Activated CD4-positive, alpha-beta T cell treated with anti-CD3 and anti-CD28 coated beads for 24 hours (primary cell): ENCODE results near the gene C4orf50.
A peak's percentile ranks its signal among the peaks of the same experiment; 100 is the strongest.
"Not testable (repeated sequence)": the region's sequence is repeated elsewhere in the genome, so short reads cannot be mapped to it uniquely, and the experiment has no call there.

Source experiments
- DNase-seq, 2 donors: peaks; one replicate each; pipeline ENCODE4 v3.0.0-alpha.2; 2020; ENCODE audit warnings: low read depth in 2 of 2

Gene C4orf50

GRCh38 chr4:6017030-6017429 lies 1.2 kb downstream of the C4orf50 start:
- DNase-seq, result no peak

DNA sequence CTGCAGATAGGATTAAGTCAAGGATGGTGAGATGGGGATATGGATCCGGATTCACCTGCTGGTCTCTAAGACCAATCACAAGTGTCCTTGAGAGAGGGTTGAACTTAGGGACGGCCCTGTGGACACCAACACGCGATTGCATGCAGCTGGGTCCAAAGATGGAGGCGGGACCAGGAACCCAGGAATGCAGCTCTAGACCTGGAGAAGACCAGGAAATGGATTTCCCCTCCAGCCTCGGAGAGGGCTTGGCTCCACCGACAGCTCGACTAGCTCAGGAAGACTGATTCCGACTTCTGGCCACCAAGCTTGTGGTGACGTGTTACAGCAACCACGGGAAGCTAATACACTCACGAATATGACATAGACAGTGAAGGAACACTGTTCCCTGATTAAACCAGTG lies 4.7 kb downstream of the C4orf50 start:
- no peak for DNase-seq

DNA sequence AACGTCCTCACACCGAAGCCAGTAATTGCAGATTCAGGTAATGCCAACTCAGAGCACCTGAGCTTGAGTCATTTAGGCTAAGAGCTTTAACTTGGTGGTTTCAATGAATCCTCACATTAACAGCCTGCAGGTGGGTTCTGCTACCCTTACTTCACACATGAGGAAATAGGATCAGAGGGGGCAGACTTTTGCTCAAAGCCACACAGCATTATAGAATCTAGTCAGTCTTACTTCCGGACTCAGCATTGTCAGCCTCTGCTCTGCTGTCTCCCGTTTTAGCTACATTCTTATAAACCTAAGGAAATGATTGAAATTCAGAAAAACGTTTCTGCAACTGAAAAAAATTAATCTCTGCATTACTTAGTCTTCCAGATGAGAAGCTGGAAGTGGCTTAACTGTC lies 6.0 kb downstream of the C4orf50 start:
- no peak for DNase-seq

DNA sequence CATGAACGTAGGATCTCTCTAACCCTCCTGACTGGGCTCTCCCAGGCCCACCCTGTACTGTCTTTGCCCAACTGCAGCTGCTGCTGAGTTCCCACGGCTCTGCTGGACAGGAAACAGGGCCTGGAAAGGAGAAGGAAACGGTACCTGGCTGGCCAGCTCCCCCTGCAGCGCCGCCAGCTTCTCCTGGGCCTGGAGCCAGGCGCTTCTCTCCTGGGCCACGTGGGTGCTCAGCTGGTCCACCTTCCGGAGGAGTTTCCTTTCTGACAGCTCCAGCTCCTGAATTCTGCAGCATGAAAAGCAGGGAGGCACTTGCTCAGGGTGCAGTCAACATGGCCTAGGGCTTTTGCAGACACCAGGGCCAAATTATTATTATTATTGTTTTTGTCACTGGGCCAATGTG lies 6.5 kb downstream of the C4orf50 start:
- no peak for DNase-seq

DNA sequence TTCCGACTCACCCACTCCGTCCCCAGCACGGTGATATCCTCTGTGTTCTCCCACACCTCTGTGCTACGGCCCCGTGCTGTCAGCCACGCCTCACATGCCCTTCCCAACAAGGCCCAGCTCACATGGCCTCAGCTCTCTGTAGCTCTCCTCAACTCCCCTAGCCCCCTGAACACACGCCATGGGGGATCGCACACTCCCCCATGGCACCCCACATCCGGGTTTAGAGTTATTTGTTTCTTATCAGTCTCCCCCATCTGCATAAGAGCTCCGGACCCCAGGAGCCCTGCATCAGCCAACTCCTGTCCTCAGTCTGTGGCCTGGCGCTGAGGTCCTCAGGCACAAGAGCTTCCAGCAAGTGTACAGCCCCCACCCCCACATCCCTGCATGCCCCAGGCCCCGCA lies 7.0 kb downstream of the C4orf50 start:
- no peak for DNase-seq

DNA sequence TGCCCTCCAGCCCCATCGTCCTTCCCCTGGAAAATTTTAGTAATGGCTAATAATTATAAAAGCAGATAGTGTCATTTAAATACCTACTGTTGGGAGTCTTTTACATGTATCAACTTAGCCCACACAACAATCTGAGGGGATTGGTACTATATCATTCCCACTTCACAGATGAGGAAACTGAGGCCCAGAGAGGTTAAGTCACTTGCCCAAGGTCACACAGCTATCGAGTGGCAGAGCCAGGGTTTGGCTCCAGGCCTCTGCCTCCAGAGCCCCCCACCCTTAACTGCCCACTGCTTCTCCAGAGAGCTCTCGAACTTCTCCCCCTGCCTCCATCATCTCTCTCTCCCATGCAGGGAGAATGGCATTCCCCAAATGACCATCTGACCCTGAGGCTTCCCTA lies 7.4 kb downstream of the C4orf50 start:
- no peak for DNase-seq

DNA sequence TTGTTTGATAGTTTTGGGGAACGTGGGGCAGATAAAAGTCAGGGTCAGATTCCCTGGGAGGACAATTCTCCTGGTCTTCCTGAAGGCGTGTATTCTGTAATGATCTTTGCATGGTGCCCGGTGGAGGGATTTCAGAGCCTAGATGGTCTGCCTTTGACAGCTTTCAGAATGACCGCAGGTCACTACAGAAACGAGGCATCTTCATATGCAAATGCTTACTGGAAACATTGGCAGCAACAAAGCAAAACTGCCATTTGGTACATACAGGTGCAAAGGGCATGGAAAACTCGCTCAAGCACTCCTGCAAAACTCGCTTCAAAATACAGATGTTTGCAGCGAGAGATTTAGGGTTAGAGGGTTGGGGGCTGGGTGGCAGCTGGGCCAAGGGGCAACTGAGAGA lies 8.8 kb downstream of the C4orf50 start:
- DNase-seq, result no peak

GRCh38 chr4:6008766-6009385 lies 9.4 kb downstream of the C4orf50 start:
- DNase-seq, result no peak

GRCh38 chr4:6008092-6008551 lies 10.1 kb downstream of the C4orf50 start:
- no peak for DNase-seq

DNA sequence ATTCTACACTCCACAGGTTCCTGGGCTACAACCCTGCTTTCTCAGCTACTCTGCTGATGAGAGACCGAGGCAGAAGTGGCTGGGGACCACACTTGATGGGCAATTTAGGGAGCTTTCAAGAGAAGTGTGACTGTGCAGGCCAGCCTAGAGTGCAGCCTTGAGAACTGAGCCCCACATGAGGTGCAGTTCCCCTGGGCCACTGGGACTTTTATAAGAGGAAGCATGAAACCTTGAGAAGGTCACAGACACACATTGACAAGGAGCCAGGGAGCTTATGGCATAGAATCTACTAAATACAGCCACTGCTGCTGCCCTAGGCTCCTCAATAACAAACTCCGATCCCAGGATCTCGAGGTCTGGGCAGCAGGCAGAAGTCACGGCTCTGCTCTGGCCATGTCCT lies 13.1 kb downstream of the C4orf50 start:
- DNase-seq, result no peak

- DNase-seq, result not testable (repeated sequence)
Observed at GRCh38 chr4:6003485-6003884, 14.7 kb downstream of the C4orf50 start.

DNA sequence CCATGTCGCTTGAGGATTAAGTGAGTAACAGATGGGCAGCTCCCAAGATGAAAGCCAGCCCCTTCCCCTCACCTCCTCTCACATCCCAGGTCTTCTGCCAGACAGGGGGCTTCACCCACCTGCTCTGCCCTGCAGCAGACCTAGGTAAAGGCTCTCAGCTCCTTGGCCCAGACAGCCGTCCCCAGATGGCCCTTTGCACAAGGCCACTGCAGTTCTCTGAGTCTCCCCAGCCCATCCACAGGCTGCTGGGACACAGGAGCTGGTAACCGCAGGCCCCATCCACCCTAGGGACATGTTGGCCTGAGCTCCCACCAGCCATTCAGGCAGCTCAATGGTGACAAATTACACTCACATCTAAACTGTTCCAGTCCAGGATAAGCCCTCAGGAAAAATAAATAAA lies 15.3 kb downstream of the C4orf50 start:
- no peak for DNase-seq

GRCh38 chr4:6002492-6002833 lies 15.8 kb downstream of the C4orf50 start:
- DNase-seq, result no peak

GRCh38 chr4:6001680-6002491 lies 16.3 kb downstream of the C4orf50 start:
- no peak for DNase-seq

DNA sequence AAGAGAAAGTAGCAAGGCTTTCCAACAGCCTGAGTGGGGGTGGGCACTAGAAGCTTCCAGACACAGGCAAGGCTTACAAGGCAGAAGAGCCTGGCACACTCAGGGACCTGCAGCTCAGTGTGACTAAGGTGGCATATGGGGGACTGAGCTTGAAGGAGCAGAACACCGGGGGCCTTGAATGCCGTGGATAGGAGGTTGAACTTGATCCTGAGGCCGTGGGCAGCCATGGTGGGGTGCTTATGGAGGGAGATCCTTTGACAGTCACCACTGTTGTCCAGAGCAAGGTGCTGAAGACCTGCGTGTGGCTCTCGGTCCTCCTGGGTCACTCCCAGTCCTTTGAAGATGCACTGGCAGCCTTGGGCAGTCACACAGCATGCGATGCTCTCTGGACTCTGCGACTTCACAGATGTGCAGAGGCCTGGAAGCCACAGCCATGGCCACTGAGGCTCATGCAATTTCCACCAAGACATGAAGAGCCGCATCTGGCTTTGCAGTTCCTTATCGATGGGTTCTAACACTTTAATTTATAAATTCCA lies 18.3 kb downstream of the C4orf50 start:
- no peak for DNase-seq

GRCh38 chr4:5999356-5999755 lies 18.9 kb downstream of the C4orf50 start:
- no peak for DNase-seq

DNA sequence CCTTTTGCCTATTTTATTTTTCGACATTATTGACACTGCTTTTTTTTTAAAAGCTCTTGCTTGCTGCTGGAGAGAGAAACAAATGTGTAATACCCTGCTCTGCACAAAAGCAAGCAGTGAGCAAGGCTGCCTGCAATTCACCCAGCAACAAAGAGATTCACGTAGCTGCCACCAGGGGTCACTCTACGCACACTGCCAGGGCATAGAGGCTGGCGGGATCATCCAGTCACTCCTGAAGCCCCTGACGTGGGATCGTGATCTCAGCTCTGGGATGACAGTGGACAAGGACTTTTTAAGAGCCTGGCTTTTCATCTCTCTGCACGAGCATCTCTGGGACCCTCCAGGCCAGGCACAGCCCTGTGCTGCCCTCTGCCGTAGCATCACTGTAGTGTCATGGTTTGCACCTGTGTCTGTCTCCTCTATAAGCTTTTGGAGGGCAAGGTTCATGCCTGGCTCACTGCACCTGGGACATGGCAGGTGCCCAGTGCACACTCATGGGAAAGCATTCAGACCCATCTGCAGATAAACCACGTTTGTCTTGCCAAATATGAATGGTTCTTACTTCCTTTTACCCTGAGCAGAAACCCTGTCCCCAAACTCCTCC lies 19.8 kb downstream of the C4orf50 start:
- DNase-seq, result peak; percentile 6 to 20

GRCh38 chr4:5996641-5997040 lies 21.6 kb downstream of the C4orf50 start:
- DNase-seq, result no peak

DNA sequence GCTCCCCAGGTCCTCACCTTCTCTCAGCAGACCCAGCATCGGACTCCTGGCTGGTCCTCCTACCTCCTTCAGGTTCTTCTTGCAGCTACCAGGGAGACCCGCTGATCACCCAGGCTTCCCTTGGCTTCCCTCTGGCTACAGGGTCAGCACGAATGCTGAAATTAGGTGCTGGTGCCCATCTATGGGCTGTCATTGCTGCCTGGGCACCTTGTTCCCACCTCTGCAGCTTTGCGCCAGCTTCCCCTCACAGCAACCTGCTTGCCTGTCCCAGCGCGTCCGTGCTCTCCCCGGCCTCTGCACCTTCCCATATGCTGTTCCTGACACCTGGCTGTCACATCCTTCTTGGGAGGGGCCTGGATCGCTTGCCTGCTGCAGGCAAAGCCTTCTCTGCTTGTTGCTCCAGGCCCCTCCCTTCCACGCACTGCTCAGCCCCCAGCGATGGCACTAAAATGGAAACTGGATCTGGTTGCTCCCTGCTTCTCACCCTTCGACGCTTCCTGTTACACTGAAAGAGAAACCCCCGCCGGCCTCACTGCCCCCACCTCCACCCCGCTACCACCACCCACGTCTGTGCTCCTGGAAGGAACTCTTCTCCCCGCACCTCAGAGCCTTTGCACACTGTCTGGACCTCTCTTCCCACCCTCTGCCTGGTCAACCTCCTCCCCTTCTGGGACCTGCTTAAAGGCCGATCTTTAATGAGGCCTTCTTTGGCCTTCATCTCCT lies 22.2 kb downstream of the C4orf50 start:
- no peak for DNase-seq

DNA sequence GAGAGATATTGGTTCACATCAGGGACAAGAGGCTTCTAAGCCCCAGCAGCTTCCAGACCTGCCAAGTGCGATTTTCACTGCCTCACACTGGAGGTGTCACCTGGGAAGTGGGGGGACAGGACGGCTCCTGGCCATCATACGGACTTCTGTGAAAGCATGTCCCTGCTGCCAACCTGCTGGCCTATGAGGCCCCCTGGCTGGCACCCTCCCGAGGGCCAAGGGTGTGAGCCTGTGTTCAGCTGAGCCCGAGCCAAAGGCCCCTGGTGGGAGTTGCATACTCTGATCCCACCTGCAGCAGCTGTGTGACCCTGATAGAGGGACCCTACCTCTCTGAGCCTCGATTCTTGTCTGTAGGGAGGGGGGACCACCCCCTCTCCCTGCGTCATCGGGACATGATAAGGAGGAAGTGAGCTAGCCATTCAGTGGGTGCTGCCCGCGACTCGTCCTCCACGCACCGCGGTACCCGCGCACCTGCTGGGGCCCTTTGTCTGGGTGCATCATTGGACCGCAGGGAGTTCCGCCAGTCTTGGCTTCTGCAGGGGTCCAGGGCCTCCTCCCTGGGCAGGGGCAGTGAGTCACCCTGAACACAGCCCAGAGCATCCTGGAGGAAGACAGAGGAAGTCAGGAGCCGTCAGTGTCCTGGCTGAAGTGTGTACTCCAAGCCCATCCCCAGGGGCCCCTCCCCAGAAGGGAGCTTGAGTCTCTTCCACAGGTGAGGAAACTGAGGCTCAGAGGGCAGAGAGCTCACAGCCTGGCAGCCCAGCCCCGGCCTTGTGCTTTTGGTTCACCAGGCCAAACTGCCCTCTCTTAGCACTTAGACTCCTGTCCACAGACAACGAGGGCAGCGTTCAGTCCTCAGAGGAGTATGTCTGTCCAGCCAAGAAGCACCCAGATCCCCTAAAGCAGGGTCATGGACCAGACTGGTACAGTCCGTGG lies 24.1 kb downstream of the C4orf50 start:
- no peak for DNase-seq

GRCh38 chr4:5993346-5993745 lies 24.9 kb downstream of the C4orf50 start:
- DNase-seq, result not testable (repeated sequence)
